DOHH2 (cell line): ENCODE data around the gene UBE2V1.

Experiments used
- CTCF ChIP-seq: fragments of 200-600 bp; sonication (generic); IDR thresholded peaks from one replicate; pipeline ENCODE4 v1.5.1; 2014; ENCODE audit warnings: antibody characterized with exemption, mild to moderate bottlenecking, low read depth, low read length; ENCODE audit not compliant: poor library complexity, severe bottlenecking
- EZH2phosphoT487 ChIP-seq: fragments of 200-600 bp; sonication (generic); IDR thresholded peaks from 2 replicates; pipeline ENCODE4 v1.6.1; 2017; ENCODE audit warnings: borderline replicate concordance, mild to moderate bottlenecking, antibody characterized with exemption, low read length, moderate library complexity, mixed read lengths

- no peak for TF ChIP-seq CTCF
- no peak for TF ChIP-seq EZH2phosphoT487
Measured at GRCh38 chr20:50115591-50116367, 2.8 kb upstream of the UBE2V1 start.
